GM21737 (cell line): ENCODE results near the gene APOBEC4.
A peak's percentile ranks its signal among the peaks of the same experiment; 100 is the strongest.

Experiments
- ATAC-seq: cut with Tn5 transposase; IDR thresholded peaks from one replicate; pipeline ENCODE4 v1.9.1; 2021; ENCODE audit warnings: mild to moderate bottlenecking, moderate library complexity; ENCODE audit not compliant: unreplicated experiment

The APOBEC4 gene

DNA sequence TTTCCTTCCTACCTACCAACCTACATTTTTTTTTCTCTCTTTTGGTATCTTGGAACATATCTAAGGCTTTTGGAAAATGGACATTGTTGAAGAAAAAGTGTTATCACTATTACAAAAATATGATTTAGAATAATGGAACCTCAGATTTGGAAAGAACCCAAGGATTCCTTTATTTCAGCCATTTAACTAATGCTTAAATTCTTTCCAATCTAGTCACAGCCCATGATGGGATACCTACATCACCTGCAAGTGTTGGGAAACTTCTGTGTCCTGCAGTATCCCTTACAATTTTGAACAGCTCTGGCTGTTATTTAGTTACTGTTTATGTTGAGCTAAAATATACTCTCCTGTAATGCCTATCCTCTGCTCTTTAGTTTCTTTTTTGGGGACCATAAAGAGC lies 22.3 kb upstream of the APOBEC4 start:
- no peak for ATAC-seq

DNA sequence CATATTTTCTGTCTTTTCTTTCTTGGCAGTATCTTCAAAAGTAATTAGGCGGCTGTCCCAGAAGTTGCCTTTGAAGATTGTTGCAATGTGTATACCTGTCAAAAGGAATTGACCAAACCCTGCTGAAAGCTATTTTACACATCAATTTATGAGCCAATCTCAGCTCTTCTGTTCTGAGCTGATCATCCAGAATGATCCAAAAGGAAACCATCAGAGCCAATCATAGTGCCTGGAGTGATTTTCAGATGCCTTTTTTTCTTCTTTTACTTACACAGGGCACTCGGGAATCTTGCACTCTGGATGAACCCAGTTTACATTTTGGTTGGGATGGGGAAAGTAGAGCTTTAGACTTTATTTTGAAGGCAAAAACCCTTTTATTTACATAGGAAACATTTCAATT lies 21.8 kb upstream of the APOBEC4 start:
- ATAC-seq, result no peak

DNA sequence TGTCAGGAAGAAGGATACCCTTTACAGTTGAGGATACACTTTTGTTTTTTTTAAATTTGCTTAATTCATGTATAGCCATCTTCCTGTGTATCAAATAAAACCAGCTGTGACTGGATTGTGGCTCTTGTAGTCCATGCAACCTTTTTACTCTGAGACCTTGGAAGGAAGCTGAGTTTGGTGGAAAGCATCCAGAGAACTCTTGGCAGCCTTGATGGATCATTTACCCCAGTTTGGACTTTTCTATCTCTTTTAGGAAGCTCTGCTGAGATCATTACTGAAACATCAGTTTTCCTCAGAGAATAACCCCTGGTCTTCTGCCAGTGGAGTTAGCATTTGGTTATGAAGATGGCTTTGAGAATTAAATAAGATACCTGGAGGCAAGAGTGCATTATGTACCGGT lies 21.2 kb upstream of the APOBEC4 start:
- no peak for ATAC-seq

DNA sequence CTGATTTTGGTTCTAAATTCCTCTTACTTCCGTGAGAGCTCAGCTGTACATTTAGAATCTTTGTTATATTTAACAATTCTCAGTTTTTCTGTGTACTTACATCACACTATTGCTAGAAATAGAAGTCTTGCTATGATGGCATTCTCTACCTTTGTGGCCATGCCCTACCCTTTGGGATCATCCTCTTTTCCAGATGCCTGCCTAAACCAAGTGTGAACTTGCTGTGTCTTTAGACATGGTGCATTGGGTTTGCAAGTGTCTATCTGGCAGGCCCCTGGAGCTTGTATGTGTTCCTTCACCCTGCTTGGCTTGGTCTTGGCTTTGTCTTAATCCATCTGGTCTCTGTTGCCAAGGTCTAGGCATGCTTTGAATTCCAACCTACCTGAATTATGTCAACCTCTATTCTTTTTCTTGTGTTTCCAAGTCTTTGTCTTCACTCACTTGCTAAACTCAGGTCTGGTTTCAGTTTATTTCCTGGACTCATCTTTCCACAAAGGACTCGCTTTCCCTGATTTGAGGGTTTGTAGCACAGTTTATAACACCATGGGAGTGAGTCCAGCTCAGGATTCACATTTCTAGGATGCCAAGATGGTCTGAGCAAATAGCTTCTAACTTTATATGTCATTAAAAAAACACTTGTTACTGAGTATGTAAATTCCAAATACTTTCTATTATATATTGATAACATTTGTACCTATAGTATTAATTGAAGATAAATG lies 20.6 kb upstream of the APOBEC4 start:
- ATAC-seq, result no peak

DNA sequence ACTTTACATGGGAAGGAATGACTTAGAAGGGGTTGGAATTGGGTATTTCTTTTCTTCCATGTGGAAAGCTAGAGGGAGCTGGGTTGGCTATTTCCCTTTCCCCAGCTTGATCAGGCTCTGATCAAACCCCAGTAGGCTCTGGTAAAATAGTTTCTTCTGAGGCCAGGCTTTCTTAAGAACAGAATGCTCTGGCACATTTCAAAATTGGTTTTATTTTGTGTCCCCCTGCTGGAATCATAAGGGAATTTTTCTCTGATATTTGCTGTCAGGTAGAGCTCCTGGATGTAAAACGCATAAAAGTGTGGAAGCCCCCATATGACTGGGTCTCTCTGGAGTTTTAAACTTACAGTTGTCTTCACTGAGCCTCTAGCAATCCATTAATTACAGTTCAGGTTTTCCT lies 17.1 kb upstream of the APOBEC4 start:
- ATAC-seq, result no peak

DNA sequence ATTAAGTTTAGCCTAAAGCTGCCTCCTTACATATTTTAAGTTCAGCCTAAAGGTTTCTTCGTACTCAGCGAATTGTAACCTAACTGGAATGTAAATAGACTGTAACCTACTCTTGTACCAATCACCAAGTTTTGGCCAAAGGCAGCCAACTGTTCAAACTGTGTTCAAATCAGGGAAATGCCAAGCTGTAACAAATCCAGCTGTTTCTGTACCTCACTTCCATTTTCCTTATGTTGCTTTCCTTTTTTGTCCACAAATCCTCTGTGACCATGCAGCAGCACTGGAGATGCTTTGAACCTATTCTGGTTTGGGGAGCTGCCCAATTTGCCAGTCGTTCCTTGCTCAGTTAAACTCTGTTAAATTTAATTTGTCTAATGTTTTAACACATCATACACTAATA lies 3.2 kb upstream of the APOBEC4 start:
- no peak for ATAC-seq

DNA sequence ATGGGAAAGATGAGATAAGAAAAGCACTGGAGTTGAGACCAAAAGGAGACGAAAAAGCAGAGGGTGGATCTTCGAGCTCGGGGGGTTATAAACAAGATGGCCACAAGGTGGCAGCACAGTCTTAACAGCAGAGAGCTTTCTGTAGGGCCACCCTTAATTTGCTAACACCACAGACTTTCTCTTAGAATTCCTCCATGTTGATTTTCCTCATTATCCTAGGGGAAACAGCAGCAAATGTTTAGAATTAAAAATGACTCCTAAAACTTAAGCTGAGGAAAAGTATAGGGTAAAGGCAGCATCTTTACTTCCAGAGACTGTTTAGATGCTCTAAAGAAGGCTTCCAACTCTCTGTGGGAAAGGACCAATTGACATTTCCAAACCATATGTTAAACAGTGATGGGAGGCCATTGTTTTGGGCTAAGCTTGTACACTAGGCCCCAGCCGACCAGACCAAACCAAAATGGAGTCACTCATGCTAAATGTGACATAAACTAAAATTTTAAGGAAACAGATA lies 2.5 kb upstream of the APOBEC4 start:
- no peak for ATAC-seq

DNA sequence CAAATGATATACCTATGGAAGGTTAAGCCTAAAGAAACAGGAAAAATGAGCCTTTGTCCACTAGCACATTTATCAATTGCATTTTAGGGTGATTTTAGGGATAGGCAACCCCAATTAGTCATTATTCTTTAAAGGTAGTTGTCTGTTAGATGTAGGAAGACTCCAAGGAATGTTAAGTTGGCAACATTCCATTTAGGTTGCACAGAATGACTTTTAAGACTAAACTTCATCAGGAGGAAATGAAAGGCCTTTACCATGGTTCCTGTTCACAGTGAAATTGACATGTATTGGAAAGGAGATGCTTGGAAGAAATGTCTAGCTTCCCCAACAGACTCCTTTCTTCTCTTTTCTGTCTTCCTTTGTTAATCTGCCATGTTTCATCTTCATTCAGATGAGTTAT lies 1.6 kb upstream of the APOBEC4 start:
- ATAC-seq, result no peak

DNA sequence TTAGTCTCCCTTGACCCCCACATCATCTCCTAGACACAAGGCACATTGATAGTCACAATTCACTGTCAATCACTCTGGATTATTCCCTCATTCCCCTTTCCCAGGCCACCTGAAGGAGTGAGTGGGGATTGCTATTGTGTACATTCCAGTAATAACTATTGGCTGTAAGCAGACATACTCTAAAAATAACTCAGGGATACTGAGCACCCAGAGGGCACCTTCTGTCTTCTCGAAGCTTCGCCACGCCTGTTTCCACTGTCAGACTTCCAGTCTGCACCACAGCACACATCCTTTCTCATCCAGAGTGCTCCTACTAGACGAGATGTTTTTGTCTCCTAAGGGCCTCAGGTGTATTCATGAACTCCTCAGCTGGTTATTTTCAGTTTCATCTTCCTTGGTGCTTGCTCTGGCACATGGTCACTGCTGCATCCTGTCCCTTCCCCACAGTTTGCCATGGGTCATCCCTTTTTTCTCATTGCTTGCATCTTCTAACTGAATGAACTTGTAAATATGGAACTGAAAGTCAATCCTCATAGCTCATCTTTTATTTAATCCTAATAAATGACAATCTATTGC lies 848 bp upstream of the APOBEC4 start:
- no peak for ATAC-seq

DNA sequence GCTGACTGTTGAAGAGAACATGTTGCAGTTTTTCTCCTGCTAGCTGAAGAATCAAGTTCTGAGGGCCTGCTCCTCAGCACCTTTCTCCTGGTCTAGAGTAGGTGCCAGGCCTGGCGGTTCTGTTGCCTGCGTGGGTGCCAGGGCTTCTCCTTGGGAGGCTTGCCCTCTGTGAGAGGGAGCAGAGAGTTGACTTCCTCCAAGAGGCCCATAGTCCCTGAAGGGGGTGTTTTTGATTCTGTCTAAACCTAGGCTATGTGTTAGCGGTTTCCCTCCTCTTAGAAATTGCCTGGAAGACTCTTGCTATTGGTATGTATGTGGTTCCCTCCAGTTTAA lies 312 bp upstream of the APOBEC4 start:
- no peak for ATAC-seq

DNA sequence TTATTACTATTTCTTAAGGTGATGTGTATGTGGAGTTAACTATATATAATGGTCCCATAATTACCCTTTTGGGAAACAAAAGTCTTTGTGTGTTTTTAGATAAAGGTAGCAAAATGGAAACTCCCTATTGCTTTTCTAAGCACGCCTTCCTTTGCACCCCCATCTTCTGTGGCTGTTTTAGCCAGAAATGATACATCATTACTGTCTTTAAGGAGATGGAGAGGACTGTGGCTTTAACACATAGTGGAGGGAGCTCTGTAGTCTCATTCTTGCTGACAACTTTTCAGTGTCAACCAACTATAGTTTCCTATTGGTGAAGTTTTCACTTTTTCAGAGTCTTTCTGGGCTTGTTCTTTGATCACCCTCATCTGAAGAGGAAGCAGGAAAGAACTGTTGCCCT lies 1.0 kb downstream of the APOBEC4 start:
- ATAC-seq, result no peak

DNA sequence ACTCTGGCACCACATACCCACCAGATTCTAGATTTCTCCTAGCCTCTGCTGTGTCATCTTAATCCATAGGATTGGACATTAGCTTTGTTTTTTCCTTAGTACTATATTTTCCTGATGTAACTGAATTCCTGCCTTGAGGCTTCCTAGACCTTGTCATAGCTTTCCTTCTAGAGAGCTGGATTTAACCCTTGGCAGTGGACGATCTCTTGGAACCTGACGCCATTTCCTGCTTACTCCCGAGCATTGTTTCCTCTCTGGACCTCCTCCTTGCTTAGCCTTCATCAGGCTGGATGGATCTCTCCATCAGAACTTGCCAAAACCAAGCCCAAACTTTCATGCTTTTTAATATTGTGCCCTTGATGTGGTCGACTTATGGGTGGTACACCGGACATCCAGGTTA lies 1.5 kb downstream of the APOBEC4 start:
- ATAC-seq, result no peak

DNA sequence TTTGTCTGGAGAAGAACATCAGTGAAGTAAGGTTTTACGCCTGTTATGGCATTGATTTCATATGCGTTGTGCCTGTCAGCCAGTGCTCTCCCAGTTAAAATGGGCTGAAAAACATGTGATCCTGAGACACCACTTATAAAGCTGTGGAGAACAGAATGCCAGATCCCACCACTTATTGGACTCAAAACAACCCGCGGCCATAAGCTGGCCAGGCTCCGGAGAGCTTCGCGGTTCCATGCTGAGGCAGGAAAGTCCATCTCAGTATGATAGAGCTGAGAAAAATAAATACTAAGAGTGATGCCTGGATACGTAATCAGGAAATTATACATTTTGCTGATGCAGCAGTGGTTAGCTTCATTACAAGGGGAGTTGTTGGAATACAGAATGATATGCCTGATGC lies 5.1 kb downstream of the APOBEC4 start:
- no peak for ATAC-seq

DNA sequence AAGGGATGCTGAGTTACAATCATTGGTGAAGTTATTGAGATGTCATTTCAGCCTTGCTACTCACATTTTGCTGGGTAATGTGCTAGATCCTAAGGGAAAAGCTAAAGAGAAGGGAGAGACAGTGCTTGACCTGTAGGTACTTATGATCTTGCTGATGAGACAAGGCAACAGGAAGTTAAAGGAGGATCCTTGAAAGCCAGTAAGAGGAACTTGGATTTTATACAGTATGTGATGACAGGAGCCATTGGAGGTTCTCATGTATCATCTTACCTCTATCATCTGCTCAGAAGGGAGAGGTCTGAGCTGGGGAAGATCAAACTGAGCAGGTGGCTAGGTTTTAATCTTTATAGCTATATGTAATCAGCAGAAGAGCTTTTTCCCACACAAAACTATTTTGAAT lies 6.3 kb downstream of the APOBEC4 start:
- no peak for ATAC-seq

DNA sequence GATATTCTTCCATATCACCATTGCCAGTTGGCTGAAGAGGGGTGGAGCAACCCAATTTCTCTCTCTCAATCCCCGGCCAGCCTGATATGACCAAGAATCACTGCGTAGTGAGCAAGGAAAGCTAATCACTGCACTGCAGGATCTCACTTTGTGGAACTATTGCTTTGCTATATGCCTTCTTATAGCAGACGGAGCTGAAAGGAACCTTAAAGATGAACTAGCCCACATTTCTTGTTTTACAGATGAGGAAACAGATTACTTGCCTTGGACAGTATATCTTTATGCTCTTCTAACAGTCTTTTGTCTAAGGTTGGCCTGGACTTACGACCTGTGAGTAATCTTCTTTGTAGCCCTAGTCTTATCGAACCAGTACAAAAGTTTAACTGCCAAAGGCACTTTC lies 7.6 kb downstream of the APOBEC4 start:
- ATAC-seq, result no peak

DNA sequence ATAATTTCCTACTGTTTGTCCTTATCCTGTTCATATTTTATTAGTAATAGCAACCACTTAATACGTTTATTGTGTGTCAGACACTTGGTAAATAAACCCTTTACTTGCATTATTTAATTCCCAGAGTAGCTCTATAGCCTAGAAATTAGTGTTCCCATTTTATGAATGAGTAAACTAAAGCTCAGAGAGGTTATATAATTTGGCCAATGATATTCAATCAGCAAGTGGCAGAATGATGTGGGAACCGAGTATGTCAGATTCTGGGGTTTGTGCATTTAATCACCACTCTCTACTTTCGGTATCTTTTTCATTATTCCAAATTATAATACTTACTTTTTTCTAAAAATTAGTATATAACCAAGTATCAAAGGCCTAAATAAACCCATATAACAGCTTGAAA lies 10.9 kb downstream of the APOBEC4 start:
- no peak for ATAC-seq

DNA sequence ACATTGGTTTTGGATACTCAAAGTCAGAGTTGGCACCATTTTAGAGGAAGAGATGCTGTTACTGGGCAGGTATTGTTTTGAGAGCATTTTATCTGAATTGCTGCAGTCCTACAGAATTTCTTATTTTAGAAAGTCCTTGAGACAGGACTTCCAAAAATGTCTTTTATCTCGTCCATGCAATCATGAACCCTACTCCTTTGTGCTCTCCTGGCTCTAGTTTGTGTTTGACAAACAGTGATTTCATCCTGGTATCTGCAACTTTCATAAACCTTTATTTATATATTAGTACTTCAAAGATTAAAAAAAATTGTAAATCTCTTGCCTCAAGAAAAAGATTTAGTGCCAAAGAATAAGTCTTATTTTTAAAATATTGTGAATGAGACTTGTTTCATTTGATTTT lies 12.9 kb downstream of the APOBEC4 start:
- ATAC-seq, result no peak

DNA sequence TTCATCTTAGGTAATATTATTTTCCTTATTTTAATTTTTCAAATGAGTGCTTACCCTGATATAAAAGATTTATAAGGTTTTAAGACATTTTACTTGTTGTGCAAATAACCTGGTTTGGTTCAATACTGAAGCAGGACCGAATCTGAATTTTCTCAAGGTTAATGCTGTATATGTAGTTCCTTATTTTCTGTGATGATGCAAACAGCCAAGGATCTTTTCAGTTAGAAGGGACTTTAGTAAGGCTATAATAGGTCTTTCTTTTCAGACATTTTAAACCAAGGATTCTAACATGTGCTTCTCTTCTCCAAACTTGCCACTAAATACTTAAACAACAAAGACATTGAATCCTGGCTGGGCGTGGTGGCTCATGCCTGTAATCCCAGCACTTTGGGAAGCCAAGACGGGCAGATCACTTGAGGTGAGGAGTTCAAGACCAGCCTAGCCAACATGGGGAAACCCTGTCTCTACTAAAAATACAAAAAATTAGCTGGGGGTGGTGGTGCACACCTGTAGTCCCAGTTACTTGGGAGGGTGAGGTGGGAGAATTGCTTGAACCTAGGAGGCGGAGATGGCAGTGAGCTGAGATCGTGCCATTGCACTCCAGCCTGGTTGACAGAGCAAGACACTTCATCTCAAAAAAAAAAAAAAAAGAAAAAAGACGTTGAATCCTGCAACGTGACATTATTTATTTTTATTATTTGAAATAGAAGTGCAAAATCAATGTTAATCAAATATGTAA lies 14.3 kb downstream of the APOBEC4 start:
- ATAC-seq, result no peak

DNA sequence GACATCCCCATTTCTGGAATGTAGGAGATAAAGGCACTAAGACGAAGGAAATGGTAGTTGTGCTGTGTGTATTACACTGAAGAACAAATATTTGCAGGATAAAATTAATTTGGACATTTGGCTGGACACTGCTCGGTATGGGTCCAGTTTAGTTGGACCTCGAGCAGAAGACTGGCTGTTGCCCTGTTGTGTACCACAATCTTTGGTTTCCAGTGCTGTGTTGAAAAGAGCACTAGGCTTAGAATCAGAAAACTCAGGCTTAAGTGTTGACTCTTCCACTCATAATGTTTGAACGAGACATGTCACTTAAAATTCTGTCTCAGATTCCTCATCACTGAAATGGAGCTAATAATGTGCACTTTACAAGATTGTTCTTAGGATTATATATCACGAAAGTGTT lies 16.3 kb downstream of the APOBEC4 start:
- no peak for ATAC-seq

DNA sequence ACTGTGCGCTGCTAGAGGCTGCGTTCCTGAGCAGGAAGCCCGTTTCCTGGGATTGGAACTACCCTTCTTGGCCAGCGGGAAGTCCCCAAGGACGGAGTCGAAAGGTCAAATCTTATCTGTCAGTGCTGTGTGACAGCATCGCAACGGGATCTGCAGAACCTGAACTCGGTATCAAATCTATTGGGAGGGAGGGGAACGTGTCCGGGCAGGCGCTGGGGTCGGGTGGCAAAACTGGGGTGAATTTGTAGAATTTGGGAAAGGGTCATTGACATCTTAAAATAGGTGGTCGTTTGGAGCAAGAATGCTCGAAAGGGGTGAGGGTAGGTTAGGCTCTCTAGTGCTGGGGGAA lies 16.8 kb downstream of the APOBEC4 start:
- no peak for ATAC-seq

DNA sequence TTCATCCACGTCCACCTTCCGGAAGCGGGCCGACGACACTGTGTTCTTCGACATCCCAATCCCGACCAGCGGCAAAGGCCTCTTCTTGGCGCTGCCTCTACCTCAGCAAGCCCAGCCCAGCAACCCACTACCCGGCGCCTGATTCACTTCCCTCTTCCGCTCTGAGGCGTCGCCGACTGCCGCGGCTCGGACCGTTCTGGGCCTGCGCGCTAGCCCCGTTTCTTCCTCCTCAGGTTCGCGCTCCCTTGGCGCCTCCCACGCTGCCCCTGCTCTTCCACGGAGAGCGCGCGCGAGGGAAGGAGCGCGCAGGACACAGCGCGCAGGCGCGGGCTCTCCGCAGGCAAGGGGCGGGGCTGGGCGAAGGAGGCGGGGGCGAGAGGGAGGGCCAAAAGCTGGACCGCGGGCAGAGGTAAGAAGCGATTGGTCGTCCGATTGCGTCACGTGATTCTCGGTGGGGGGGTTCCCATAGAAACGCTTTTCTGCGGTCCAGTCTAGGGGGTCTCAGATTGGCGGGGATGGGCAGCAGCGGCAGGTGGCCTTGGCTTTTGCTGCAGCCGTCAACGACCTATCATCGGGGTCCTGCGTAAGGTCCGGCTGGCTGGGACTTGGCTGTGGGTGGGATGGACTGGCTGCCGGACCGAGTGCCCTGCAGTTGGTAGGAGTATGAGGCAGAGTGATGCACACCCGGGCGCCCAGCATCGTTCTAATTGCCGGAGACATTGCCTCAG lies 17.3 kb downstream of the APOBEC4 start, which contains the start of gene ARPC5:
Gene ARPC5 (minus strand): TSS at position 178 of the 728 bp plus-strand sequence. CDS start 124 bp downstream, at position 54.
- peak; percentile 89 for ATAC-seq
